NB4 (cell line): ENCODE results near the gene TIMM22.

Source experiments
- DNase-seq: peaks from one replicate; pipeline ENCODE4 v3.0.0; 2010; ENCODE audit warnings: low read depth
- H3K4me3 ChIP-seq: one replicate; pipeline ENCODE4 v1.5.1; 2011; ENCODE audit warnings: mild to moderate bottlenecking, low read depth, low read length, moderate library complexity
- CTCF ChIP-seq: IDR thresholded peaks from one replicate; pipeline ENCODE4 v1.5.1; 2012; ENCODE audit warnings: low read depth, low read length
- MAX ChIP-seq: IDR thresholded peaks from 2 replicates; pipeline ENCODE4 v1.6.1; 2011; ENCODE audit warnings: low read depth, low read length
- MYC ChIP-seq: IDR thresholded peaks from 2 replicates; pipeline ENCODE4 v1.6.1; 2011; ENCODE audit warnings: low read depth, low read length
- POLR2A ChIP-seq: IDR thresholded peaks from 2 replicates; pipeline ENCODE4 v1.6.1; 2011; ENCODE audit warnings: mild to moderate bottlenecking; ENCODE audit not compliant: insufficient read length; ENCODE audit errors: extremely low read depth

The TIMM22 gene

GRCh38 chr17:1000597-1001461 is 3.9 kb downstream of the TIMM22 start:
- DNase-seq: no peak
- H3K4me3 ChIP-seq: no peak overlapping the region
- no peak for TF ChIP-seq CTCF
- no peak for TF ChIP-seq MYC
- no peak for TF ChIP-seq MAX
- TF ChIP-seq POLR2A: no peak

DNA sequence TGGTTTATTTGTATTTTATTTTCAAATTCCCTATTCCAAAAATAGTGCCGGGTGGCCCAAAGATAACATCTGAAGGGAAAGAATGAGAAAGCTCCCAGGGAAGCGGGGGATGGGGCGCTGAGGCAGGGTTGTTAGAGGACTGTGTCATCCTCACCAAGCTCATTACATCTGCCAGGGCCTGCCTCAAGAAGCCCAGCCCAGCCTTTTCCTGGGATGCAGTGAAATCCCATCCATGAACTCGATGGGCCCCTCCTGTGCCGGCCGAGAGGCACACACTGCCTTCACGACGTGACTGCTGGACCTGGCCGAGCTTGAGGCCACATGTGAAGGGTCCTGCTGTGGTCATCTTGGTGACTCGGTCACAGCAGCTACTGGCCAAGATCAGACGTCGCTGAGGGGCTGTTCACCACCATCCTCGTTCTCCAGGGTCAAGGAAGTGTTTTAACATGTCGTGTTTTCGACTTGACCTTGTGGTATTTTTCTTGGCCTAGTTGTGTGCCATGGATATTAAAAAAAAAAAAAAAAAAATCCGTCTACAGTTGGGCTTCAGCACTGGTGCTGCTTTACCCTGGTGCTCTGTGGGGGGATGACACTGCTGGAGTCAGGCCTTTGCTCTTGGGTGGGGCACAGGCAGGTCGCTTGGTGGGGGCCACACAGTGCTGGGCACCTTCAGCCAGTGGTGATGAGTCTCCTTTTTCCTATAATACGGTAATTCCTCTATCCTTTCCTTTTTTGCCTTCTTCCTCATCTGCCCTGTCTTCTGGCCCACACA is 4.9 kb downstream of the TIMM22 start:
- no peak for TF ChIP-seq POLR2A
- TF ChIP-seq CTCF: no peak
- no peak for TF ChIP-seq MYC
- no peak for TF ChIP-seq MAX
- DNase-seq: no peak
- no peak overlapping the region for H3K4me3 ChIP-seq

GRCh38 chr17:1002412-1002753 is 5.5 kb downstream of the TIMM22 start:
- H3K4me3 ChIP-seq: no peak overlapping the region
- no peak for TF ChIP-seq CTCF
- no peak for TF ChIP-seq POLR2A
- TF ChIP-seq MAX: no peak
- TF ChIP-seq MYC: no peak
- DNase-seq: no peak

DNA sequence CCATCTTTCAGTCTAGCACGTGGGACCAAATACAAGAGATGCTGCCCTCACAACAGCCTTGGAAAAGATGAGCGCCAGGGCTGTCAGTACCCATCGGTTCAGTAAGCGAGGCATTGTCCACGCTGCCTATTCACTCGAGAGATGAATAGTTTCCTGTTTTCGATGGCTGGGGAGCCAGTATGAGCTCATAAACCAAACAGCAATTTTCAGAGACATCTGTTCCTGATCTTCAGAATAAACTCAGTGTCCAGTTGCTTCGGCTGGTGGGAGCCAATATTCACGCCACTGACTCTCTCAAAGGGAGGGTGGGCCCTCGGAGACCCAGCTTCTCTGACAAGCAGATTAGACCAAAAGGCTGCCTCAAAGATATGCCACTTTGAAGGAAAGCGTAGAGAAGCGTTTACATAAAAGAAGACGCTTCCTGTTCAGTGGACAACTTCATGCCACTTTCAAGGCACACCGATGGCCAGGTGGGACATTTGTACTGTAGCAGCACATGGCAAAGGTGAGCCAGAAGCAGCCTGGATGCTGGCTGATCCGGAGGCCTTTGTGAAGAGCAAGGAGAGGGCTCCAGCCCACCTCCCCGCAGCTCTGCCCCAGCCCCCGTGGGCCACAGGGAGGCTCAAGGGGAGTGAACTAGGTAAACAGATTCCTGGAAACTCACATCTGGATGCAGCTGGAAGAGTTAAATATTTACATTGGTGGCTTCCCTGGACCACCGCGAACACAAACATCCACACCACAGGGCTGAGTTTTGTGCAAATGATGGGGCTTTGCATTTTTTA is 6.0 kb downstream of the TIMM22 start:
- TF ChIP-seq CTCF (no peak), MYC (no peak), MAX (no peak), POLR2A (no peak)
- no peak overlapping the region for H3K4me3 ChIP-seq
- no peak for DNase-seq

DNA sequence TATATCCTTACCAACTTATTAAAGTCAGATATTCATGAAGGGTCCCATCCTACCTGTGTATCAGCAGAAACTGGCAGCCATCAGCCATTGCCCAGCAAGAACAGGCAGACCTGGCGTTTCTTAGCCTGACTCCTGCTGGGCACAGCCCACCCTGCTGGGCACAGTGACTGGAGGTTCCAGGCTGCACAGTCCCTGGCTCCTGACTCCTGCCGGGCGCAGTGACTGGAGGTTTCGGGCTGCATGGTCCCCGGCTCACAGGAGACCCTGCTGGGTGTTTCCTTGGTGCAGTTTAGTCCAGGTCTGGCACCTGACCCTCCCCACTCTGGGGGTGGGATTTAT is 6.7 kb downstream of the TIMM22 start:
- no peak for DNase-seq
- TF ChIP-seq MYC (no peak), CTCF (no peak), MAX (no peak), POLR2A (no peak)
- no peak overlapping the region for H3K4me3 ChIP-seq
